Skeletal muscle satellite cell (primary cell): ENCODE results near the gene SIPA1L3.

Experiments used
- H3K27me3 ChIP-seq: 2 replicates; pipeline ENCODE4 v1.7.0; 2013; ENCODE audit warnings: low read length; ENCODE audit not compliant: control insufficient read depth, insufficient read depth
- H3K36me3 ChIP-seq: 2 replicates; pipeline ENCODE4 v1.7.0; 2013; ENCODE audit warnings: mild to moderate bottlenecking, control low read depth, low read length; ENCODE audit not compliant: insufficient read depth
- H3K4me1 ChIP-seq: 2 replicates; pipeline ENCODE4 v1.7.0; 2013; ENCODE audit warnings: low read length; ENCODE audit not compliant: control insufficient read depth, insufficient read depth
- H3K4me2 ChIP-seq: 2 replicates; pipeline ENCODE4 v1.7.0; 2013; ENCODE audit warnings: mild to moderate bottlenecking, low read length
- H3K4me3 ChIP-seq: 2 replicates; pipeline ENCODE4 v1.7.0; 2013; ENCODE audit warnings: low read length
- H3K9ac ChIP-seq: 2 replicates; pipeline ENCODE4 v1.7.0; 2013; ENCODE audit warnings: mild to moderate bottlenecking, low read depth, low read length, moderate library complexity
- H3K9me3 ChIP-seq: replicated peaks from 2 replicates; pipeline ENCODE4 v1.7.0; 2013; ENCODE audit warnings: mild to moderate bottlenecking, control low read depth, low read length

The SIPA1L3 gene

GRCh38 chr19:38093587-38093986 lies 186.6 kb downstream of the SIPA1L3 start:
- H3K36me3 ChIP-seq: peaks cover 27% of the 10 kb centered on the region
- no peaks in the 10 kb centered on the region for H3K27me3 ChIP-seq
- no peak overlapping the region for H3K9ac ChIP-seq
- no peak overlapping the region for H3K4me3 ChIP-seq
- no peaks in the 10 kb centered on the region for H3K9me3 ChIP-seq
- H3K4me2 ChIP-seq: no peak overlapping the region
- no peaks in the 10 kb centered on the region for H3K4me1 ChIP-seq

GRCh38 chr19:38095411-38096308 lies 188.7 kb downstream of the SIPA1L3 start:
- Histone ChIP-seq H3K9ac (no peak overlapping the region), H3K4me1 (no peaks in the 10 kb centered on the region), H3K36me3 (peaks cover 29% of the 10 kb centered on the region), H3K4me3 (no peak overlapping the region), H3K27me3 (no peaks in the 10 kb centered on the region), H3K9me3 (peaks cover 11% of the 10 kb centered on the region), H3K4me2 (no peak overlapping the region)

- Histone ChIP-seq H3K36me3 (peaks cover 29% of the 10 kb centered on the region), H3K9me3 (peaks cover 11% of the 10 kb centered on the region), H3K4me2 (no peak overlapping the region), H3K4me3 (no peak overlapping the region), H3K27me3 (no peaks in the 10 kb centered on the region), H3K9ac (no peak overlapping the region), H3K4me1 (no peaks in the 10 kb centered on the region)
These were observed 193.0 kb downstream of the SIPA1L3 start for GRCh38 chr19:38099966-38100365.

- Histone ChIP-seq H3K4me3 (no peak overlapping the region), H3K36me3 (peaks cover 34% of the 10 kb centered on the region), H3K9me3 (peaks cover 11% of the 10 kb centered on the region), H3K27me3 (no peaks in the 10 kb centered on the region), H3K4me1 (no peaks in the 10 kb centered on the region), H3K9ac (no peak overlapping the region), H3K4me2 (no peak overlapping the region)
These were observed 193.6 kb downstream of the SIPA1L3 start for GRCh38 chr19:38100589-38100988.

GRCh38 chr19:38101723-38102122 lies 194.7 kb downstream of the SIPA1L3 start:
- H3K36me3 ChIP-seq: peaks cover 41% of the 10 kb centered on the region
- H3K9me3 ChIP-seq: peaks cover 11% of the 10 kb centered on the region

GRCh38 chr19:38105574-38105973 lies 198.6 kb downstream of the SIPA1L3 start:
- Histone ChIP-seq H3K36me3 (peaks cover 57% of the 10 kb centered on the region), H3K27me3 (no peaks in the 10 kb centered on the region), H3K4me1 (peaks cover 9% of the 10 kb centered on the region), H3K9ac (no peak overlapping the region), H3K4me2 (no peak overlapping the region), H3K9me3 (no peaks in the 10 kb centered on the region), H3K4me3 (no peak overlapping the region)

More at GRCh38 chr19:38101723-38102122, 194.7 kb downstream of the SIPA1L3 start:
- no peaks in the 10 kb centered on the region for H3K27me3 ChIP-seq
- no peak overlapping the region for H3K4me2 ChIP-seq
- H3K4me1 ChIP-seq: peaks cover 4% of the 10 kb centered on the region
- H3K9ac ChIP-seq: no peak overlapping the region
- no peak overlapping the region for H3K4me3 ChIP-seq

- no peaks in the 10 kb centered on the region for H3K9me3 ChIP-seq
- peaks cover 54% of the 10 kb centered on the region for H3K36me3 ChIP-seq
- no peaks in the 10 kb centered on the region for H3K27me3 ChIP-seq
- H3K4me3 ChIP-seq: no peak overlapping the region
- peaks cover 9% of the 10 kb centered on the region for H3K4me1 ChIP-seq
- no peak overlapping the region for H3K9ac ChIP-seq
- H3K4me2 ChIP-seq: no peak overlapping the region
These were observed 200.1 kb downstream of the SIPA1L3 start for GRCh38 chr19:38107129-38107528.

GRCh38 chr19:38111898-38112297 lies 204.9 kb downstream of the SIPA1L3 start:
- Histone ChIP-seq H3K27me3 (no peaks in the 10 kb centered on the region), H3K36me3 (peaks cover 69% of the 10 kb centered on the region), H3K9me3 (no peaks in the 10 kb centered on the region), H3K4me3 (no peak overlapping the region), H3K4me1 (peaks cover 3% of the 10 kb centered on the region), H3K9ac (no peak overlapping the region), H3K4me2 (no peak overlapping the region)

GRCh38 chr19:38114651-38115050 lies 207.6 kb downstream of the SIPA1L3 start:
- no peaks in the 10 kb centered on the region for H3K27me3 ChIP-seq
- no peak overlapping the region for H3K4me2 ChIP-seq
- H3K9me3 ChIP-seq: no peaks in the 10 kb centered on the region
- peaks cover 67% of the 10 kb centered on the region for H3K36me3 ChIP-seq
- no peaks in the 10 kb centered on the region for H3K4me1 ChIP-seq
- H3K4me3 ChIP-seq: no peak overlapping the region
- H3K9ac ChIP-seq: no peak overlapping the region

GRCh38 chr19:38115271-38115802 lies 208.3 kb downstream of the SIPA1L3 start:
- Histone ChIP-seq H3K36me3 (peaks cover 66% of the 10 kb centered on the region), H3K4me3 (no peak overlapping the region), H3K9me3 (no peaks in the 10 kb centered on the region), H3K27me3 (no peaks in the 10 kb centered on the region), H3K9ac (no peak overlapping the region), H3K4me1 (no peaks in the 10 kb centered on the region), H3K4me2 (no peak overlapping the region)

GRCh38 chr19:38118176-38118575 lies 211.2 kb downstream of the SIPA1L3 start:
- H3K27me3 ChIP-seq: no peaks in the 10 kb centered on the region
- peaks cover 59% of the 10 kb centered on the region for H3K36me3 ChIP-seq
- no peak overlapping the region for H3K4me2 ChIP-seq
- no peak overlapping the region for H3K4me3 ChIP-seq
- no peaks in the 10 kb centered on the region for H3K9me3 ChIP-seq
- no peak overlapping the region for H3K9ac ChIP-seq
- no peaks in the 10 kb centered on the region for H3K4me1 ChIP-seq
